ENCODE measurements around the gene NID1. TPM values are rescaled to one million over a fixed set of nuclear protein-coding genes. Genes with fewer than 3 reads are reported as not detected.

Gene NID1
- total RNA-seq, 1 donor from 2014 or later: 73.0 TPM

- H3K9me3 ChIP-seq (ENCODE audit: insufficient read depth, low read depth, low read length): no peaks in the 10 kb centered on the region
- H3K36me3 ChIP-seq (ENCODE audit: insufficient read depth, low read length): no peaks in the 10 kb centered on the region
- H3K9me3 Mint-ChIP-seq (ENCODE audit: unreplicated experiment): no peaks in the 10 kb centered on the region
- H3K36me3 Mint-ChIP-seq (ENCODE audit: low read depth, unreplicated experiment): no peaks in the 10 kb centered on the region
- H3K27ac ChIP-seq (ENCODE audit: low read depth, low read length): no peak overlapping the region
- no peak overlapping the region for H2AFZ ChIP-seq (ENCODE audit: low read depth, low read length)
- H3K4me3 ChIP-seq (ENCODE audit: insufficient read depth, low read depth, low read length): no peak overlapping the region
- H3K4me1 ChIP-seq (ENCODE audit: insufficient read depth, low read length): peaks cover 14% of the 10 kb centered on the region
- no peak for TF ChIP-seq EZH2 (IDR thresholded peaks at IDR 0.05; ENCODE audit: insufficient read depth, low read length)
- TF ChIP-seq CTCF (IDR thresholded peaks at IDR 0.05; ENCODE audit: insufficient read depth, low read depth, low read length): no peak
- H3K79me2 ChIP-seq (ENCODE audit: insufficient read depth, low read length): no peaks in the 10 kb centered on the region
- no peaks in the 10 kb centered on the region for H3K27me3 Mint-ChIP-seq (ENCODE audit: low read depth, unreplicated experiment)
- H3K9ac ChIP-seq (ENCODE audit: low read length): no peak overlapping the region
- peak overlapping the region; percentile 41 for H3K27ac Mint-ChIP-seq (ENCODE audit: unreplicated experiment)
- no peak overlapping the region for H3K4me2 ChIP-seq (ENCODE audit: low read length)
- H3K27me3 ChIP-seq (ENCODE audit: insufficient read depth, low read length): no peaks in the 10 kb centered on the region
- peak; percentile 75 for DNase-seq (ENCODE audit: low read depth)
- H3K4me3 Mint-ChIP-seq (ENCODE audit: unreplicated experiment): peak overlapping the region; percentile 35
- FAIRE-seq: no peak
- H4K20me1 ChIP-seq (ENCODE audit: insufficient read depth, low read length): no peaks in the 10 kb centered on the region
- H3K4me1 Mint-ChIP-seq (ENCODE audit: low read depth, unreplicated experiment): peaks cover 31% of the 10 kb centered on the region
Measured at GRCh38 chr1:235946571-235946981, 118.3 kb downstream of the NID1 start.

- TF ChIP-seq CTCF (IDR thresholded peaks at IDR 0.05; ENCODE audit: insufficient read depth, low read depth, low read length) (no peak), EZH2 (IDR thresholded peaks at IDR 0.05; ENCODE audit: insufficient read depth, low read length) (no peak)
- peaks cover 14% of the 10 kb centered on the region for H3K4me1 ChIP-seq (ENCODE audit: insufficient read depth, low read length)
- peak overlapping the region; percentile 41 for H3K27ac Mint-ChIP-seq (ENCODE audit: unreplicated experiment)
Measured at GRCh38 chr1:235945775-235946570, 118.9 kb downstream of the NID1 start.

GRCh38 chr1:235943581-235944114, 121.2 kb downstream of the NID1 start:
- DNase-seq (ENCODE audit: low read depth) (peak; percentile 98), FAIRE-seq (peak; percentile 92)
- no peaks in the 10 kb centered on the region for H3K9me3 Mint-ChIP-seq (ENCODE audit: unreplicated experiment)
- H3K27me3 Mint-ChIP-seq (ENCODE audit: low read depth, unreplicated experiment): no peaks in the 10 kb centered on the region
- peak overlapping the region; percentile 70 for H3K9ac ChIP-seq (ENCODE audit: low read length)
- H3K4me3 Mint-ChIP-seq (ENCODE audit: unreplicated experiment): peak overlapping the region; percentile 58
- TF ChIP-seq EZH2 (IDR thresholded peaks at IDR 0.05; ENCODE audit: insufficient read depth, low read length) (no peak), CTCF (IDR thresholded peaks at IDR 0.05; ENCODE audit: insufficient read depth, low read depth, low read length) (no peak)
- peaks cover 14% of the 10 kb centered on the region for H3K4me1 ChIP-seq (ENCODE audit: insufficient read depth, low read length)
- H4K20me1 ChIP-seq (ENCODE audit: insufficient read depth, low read length): no peaks in the 10 kb centered on the region
- no peaks in the 10 kb centered on the region for H3K9me3 ChIP-seq (ENCODE audit: insufficient read depth, low read depth, low read length)
- H3K4me3 ChIP-seq (ENCODE audit: insufficient read depth, low read depth, low read length): no peak overlapping the region
- H3K27me3 ChIP-seq (ENCODE audit: insufficient read depth, low read length): no peaks in the 10 kb centered on the region
- H3K4me2 ChIP-seq (ENCODE audit: low read length): peak overlapping the region; percentile 56
- peak overlapping the region; percentile 79 for H3K27ac ChIP-seq (ENCODE audit: low read depth, low read length)
- peaks cover 34% of the 10 kb centered on the region for H3K4me1 Mint-ChIP-seq (ENCODE audit: low read depth, unreplicated experiment)
- H3K27ac Mint-ChIP-seq (ENCODE audit: unreplicated experiment): peak overlapping the region; percentile 92
- H3K79me2 ChIP-seq (ENCODE audit: insufficient read depth, low read length): no peaks in the 10 kb centered on the region
- H2AFZ ChIP-seq (ENCODE audit: low read depth, low read length): peak overlapping the region; percentile 61
- H3K36me3 Mint-ChIP-seq (ENCODE audit: low read depth, unreplicated experiment): peaks cover 1% of the 10 kb centered on the region
- no peaks in the 10 kb centered on the region for H3K36me3 ChIP-seq (ENCODE audit: insufficient read depth, low read length)

More at GRCh38 chr1:235945775-235946570, 118.9 kb downstream of the NID1 start:
- Mint-ChIP-seq H3K9me3 (ENCODE audit: unreplicated experiment) (no peaks in the 10 kb centered on the region), H3K4me3 (ENCODE audit: unreplicated experiment) (no peak overlapping the region), H3K4me1 (ENCODE audit: low read depth, unreplicated experiment) (peaks cover 31% of the 10 kb centered on the region), H3K27me3 (ENCODE audit: low read depth, unreplicated experiment) (no peaks in the 10 kb centered on the region), H3K36me3 (ENCODE audit: low read depth, unreplicated experiment) (no peaks in the 10 kb centered on the region)
- no peaks in the 10 kb centered on the region for H3K9me3 ChIP-seq (ENCODE audit: insufficient read depth, low read depth, low read length)
- DNase-seq (ENCODE audit: low read depth) (no peak), FAIRE-seq (no peak)
- H3K36me3 ChIP-seq (ENCODE audit: insufficient read depth, low read length): no peaks in the 10 kb centered on the region
- H2AFZ ChIP-seq (ENCODE audit: low read depth, low read length): no peak overlapping the region
- no peak overlapping the region for H3K27ac ChIP-seq (ENCODE audit: low read depth, low read length)
- no peak overlapping the region for H3K4me3 ChIP-seq (ENCODE audit: insufficient read depth, low read depth, low read length)
- no peaks in the 10 kb centered on the region for H3K79me2 ChIP-seq (ENCODE audit: insufficient read depth, low read length)
- H3K27me3 ChIP-seq (ENCODE audit: insufficient read depth, low read length): no peaks in the 10 kb centered on the region
- no peaks in the 10 kb centered on the region for H4K20me1 ChIP-seq (ENCODE audit: insufficient read depth, low read length)
- H3K4me2 ChIP-seq (ENCODE audit: low read length): no peak overlapping the region
- no peak overlapping the region for H3K9ac ChIP-seq (ENCODE audit: low read length)

All from astrocyte (in vitro differentiated cells and primary cell).